ENCODE measurements around the gene SCRN1. TPM values are rescaled to one million over a fixed set of nuclear protein-coding genes. Genes with fewer than 3 reads are reported as not detected.

SCRN1 gene
- total RNA-seq, 1 donor from 2014 or later = 0.78 TPM

DNA sequence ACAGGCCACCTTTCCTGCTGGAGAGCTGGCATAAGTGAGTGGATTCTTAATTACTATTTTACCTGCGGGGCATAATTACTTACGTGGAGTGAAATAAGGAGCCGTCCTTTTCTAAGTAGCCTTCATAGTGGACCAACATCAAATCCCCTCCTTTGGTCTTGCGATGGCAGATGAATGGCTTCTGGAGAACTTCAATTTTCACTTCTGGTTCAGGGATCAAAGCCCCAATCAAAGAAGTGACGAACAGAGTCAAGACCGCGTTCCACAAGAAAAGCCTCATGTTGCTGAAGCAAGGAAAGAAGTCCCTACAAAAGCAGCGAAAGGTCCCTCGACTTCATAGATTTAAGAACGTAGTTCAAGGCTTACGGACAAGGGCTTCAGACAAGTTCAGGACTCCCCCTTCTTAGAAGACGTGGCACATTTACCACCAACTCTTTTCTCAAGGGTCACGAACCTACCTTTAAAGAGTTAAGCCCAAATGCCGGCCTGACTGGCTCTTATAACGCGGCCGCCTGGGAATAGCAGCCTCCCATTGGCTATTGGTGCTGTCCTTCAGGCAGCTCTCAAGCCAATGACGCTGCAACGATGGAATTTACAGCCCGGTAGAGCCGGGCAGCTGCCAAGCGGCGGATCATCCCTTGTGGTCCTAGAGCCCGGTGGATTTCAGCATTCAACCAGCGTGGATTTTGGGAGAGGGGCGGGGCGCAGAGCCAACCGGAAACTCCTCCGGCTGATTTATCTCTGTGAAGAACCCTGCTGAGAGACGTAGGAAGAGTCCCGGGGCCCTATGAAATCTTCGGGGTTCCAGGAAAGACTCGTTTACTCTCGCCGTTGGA, 36.8 kb upstream of the SCRN1 start, which contains the start of gene FKBP14:
TSS of gene FKBP14 (minus strand) at position 474 of the 836 bp plus-strand sequence. CDS start at position 280, 194 bp downstream.
- Mint-ChIP-seq H3K9me3 (no peaks in the 10 kb centered on the region), H3K27me3 (ENCODE audit: insufficient read depth) (no peaks in the 10 kb centered on the region), H3K36me3 (ENCODE audit: low read depth) (peaks cover 3% of the 10 kb centered on the region), H3K27ac (peak within 1 kb of the TSS; percentile 89), H3K4me3 (no peak within 1 kb of the TSS), H3K4me1 (ENCODE audit: low read depth) (peaks cover 44% of the 10 kb centered on the region)
- peak; percentile 91 for DNase-seq (ENCODE audit: low spot score)
- intact Hi-C loops (cut with micrococcal nuclease) = loop anchor here (1.0 to 5.0 kb wide), 4 partner anchors 258 to 746 kb away; partner anchors contain the start of genes GARS1, MINDY4, NOD1 and ZNRF2

DNA sequence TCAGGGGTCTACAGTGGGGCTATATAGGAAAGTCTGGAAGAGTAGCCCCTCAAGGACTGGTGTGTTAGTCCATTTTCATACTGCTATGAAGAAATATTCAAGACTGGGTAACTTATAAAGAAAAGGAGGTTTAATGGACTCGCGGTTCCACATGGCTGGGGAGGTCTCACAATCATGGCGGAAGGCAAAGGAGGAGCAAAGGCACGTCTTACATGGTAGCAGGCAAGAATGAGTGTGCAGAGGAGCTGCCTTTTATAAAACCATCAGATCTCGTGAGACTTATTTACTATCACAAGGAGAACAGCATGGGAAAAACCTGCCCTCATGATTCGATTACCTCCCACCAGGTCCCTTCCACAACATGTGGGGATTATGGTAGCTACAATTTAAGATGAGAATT, 33.9 kb upstream of the SCRN1 start:
- Mint-ChIP-seq H3K4me1 (ENCODE audit: low read depth) (peaks cover 51% of the 10 kb centered on the region), H3K27me3 (ENCODE audit: insufficient read depth) (no peaks in the 10 kb centered on the region), H3K27ac (no peak overlapping the region), H3K9me3 (no peaks in the 10 kb centered on the region), H3K36me3 (ENCODE audit: low read depth) (peaks cover 6% of the 10 kb centered on the region), H3K4me3 (no peak overlapping the region)
- intact Hi-C loops (cut with micrococcal nuclease) = no loop called here
- DNase-seq (ENCODE audit: low spot score) = no peak

DNA sequence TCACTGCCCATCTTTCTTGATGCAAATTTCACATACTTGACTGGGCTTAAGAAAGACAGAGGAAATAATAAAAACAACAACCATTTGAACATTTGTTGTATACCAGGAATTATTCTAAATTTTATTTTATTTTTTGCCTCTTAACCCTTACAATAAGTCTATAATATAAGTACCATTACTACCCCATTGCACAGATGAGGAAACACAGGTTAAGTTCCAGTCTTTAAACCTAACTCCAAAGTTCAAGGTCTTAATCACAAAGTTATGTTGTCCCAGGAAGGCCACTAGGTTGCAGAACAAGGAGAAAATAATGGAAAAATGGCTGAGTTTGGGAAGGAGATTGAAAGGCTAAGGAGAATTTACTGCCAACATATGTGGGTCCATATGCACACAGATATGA, 33.4 kb upstream of the SCRN1 start:
- Mint-ChIP-seq H3K36me3 (ENCODE audit: low read depth) (peaks cover 10% of the 10 kb centered on the region), H3K4me1 (ENCODE audit: low read depth) (peaks cover 50% of the 10 kb centered on the region), H3K4me3 (no peak overlapping the region), H3K9me3 (no peaks in the 10 kb centered on the region), H3K27ac (no peak overlapping the region), H3K27me3 (ENCODE audit: insufficient read depth) (no peaks in the 10 kb centered on the region)
- DNase-seq (ENCODE audit: low spot score) = no peak
- intact Hi-C loops (cut with micrococcal nuclease) = no loop called here

DNA sequence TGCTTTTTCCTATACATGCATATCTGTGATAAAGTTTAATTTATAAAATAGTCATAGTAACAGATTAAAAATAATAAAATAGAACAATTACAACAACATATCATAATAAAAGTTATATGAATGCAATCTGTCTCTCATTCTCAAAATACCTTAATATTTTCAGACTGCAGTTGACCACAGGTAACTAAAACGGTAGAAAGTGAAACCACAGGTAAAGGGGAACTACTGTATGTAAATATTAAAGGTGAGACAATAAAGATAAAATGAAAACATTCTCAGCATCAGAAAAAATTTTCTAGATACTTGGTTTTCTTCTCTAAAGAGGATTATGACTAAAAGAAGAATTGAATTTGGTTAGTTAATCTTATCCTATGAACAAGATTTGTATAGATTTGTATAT, 30.9 kb upstream of the SCRN1 start:
- Mint-ChIP-seq H3K27ac (no peak overlapping the region), H3K4me1 (ENCODE audit: low read depth) (peaks cover 27% of the 10 kb centered on the region), H3K4me3 (no peak overlapping the region), H3K27me3 (ENCODE audit: insufficient read depth) (no peaks in the 10 kb centered on the region), H3K36me3 (ENCODE audit: low read depth) (peaks cover 13% of the 10 kb centered on the region), H3K9me3 (no peaks in the 10 kb centered on the region)
- intact Hi-C loops (cut with micrococcal nuclease) = no loop called here
- no peak for DNase-seq (ENCODE audit: low spot score)

DNA sequence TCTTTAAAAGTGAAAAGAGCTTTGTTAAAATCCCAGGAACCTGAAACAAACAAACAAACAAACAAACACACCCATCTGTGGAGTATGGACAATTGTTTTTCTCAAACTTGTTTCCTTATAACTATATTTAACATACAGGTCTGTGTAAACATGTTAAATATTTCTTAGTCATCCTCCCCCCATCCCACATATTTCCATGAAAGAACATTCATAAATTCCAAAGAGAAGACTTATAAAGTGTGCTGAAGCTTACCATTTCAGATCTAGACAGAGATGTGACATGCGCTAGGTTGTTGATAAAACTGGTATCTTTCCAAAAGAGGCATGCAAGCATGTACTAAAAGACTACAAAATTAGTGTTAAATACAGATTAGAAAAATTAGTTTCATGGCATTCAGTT, 30.4 kb upstream of the SCRN1 start:
- intact Hi-C loops (cut with micrococcal nuclease) = no loop called here
- Mint-ChIP-seq H3K27me3 (ENCODE audit: insufficient read depth) (no peaks in the 10 kb centered on the region), H3K4me3 (no peak overlapping the region), H3K9me3 (no peaks in the 10 kb centered on the region), H3K27ac (no peak overlapping the region), H3K4me1 (ENCODE audit: low read depth) (peaks cover 22% of the 10 kb centered on the region), H3K36me3 (ENCODE audit: low read depth) (peaks cover 11% of the 10 kb centered on the region)
- DNase-seq (ENCODE audit: low spot score) = no peak

DNA sequence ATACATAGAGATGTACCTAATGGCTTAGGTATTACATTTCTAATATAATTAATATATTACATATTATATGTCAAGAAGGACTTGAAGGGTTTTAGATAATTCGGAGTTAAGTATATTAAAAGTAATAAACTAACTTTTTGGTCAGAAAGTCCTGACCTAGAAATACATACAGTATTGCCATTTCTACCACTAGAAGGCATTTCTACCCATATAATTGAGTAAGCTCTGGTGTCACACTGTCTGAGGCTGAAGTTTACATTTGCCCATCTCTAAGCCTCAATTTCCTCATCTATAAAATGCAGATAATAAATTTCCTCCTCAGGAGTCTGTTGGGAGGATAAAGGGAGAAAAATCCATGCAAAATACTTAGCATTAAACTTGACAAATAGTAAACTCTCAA, 29.8 kb upstream of the SCRN1 start:
- no peak overlapping the region for H3K27ac Mint-ChIP-seq
- H3K36me3 Mint-ChIP-seq (ENCODE audit: low read depth) = peaks cover 11% of the 10 kb centered on the region
- H3K27me3 Mint-ChIP-seq (ENCODE audit: insufficient read depth) = no peaks in the 10 kb centered on the region
- no peak overlapping the region for H3K4me3 Mint-ChIP-seq
- H3K9me3 Mint-ChIP-seq = no peaks in the 10 kb centered on the region
- no peak for DNase-seq (ENCODE audit: low spot score)
- peaks cover 20% of the 10 kb centered on the region for H3K4me1 Mint-ChIP-seq (ENCODE audit: low read depth)
- intact Hi-C loops (cut with micrococcal nuclease) = no loop called here

DNA sequence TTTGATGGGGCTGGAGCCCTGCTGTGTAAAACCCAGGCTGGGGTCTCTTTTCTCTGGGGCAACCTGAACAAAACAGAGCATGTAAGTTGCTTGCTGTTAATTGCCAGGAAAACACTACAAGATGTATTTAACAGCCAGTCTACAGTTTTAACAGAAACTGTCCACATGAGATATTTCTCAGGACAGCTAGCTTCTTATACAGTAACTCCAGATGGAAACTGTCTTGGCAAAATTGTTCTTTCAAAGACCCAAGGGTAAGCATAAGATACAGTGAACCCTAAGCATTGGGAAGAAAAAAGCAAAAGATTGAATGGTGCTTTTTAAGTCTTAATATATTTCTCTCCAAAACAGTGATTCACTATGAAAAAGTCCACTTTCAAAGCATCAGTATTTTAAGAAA, 28.9 kb upstream of the SCRN1 start:
- Mint-ChIP-seq H3K27me3 (ENCODE audit: insufficient read depth) (no peaks in the 10 kb centered on the region), H3K9me3 (no peaks in the 10 kb centered on the region), H3K27ac (no peak overlapping the region), H3K4me1 (ENCODE audit: low read depth) (peaks cover 13% of the 10 kb centered on the region), H3K4me3 (no peak overlapping the region), H3K36me3 (ENCODE audit: low read depth) (peaks cover 15% of the 10 kb centered on the region)
- intact Hi-C loops (cut with micrococcal nuclease) = no loop called here
- no peak for DNase-seq (ENCODE audit: low spot score)

DNA sequence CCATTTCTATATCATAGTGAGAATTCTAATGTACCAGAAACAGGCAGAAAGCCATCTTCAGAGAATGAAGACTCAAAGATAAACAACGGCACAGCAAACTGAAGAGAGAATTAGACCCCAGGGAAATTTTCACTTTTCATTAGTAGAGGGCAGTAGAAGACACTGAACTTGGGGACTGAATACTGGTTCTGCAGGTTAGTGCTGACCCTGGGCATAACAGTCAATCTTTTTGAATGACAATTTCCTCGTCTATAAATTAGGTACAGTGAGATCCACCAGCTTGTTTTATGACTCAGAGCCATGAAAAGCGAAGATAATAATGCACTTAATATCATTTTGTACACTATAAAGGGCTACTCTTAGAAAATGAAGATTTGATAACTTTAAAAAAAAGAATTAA, 23.2 kb upstream of the SCRN1 start:
- H3K4me3 Mint-ChIP-seq = no peak overlapping the region
- intact Hi-C loops (cut with micrococcal nuclease) = no loop called here
- H3K27ac Mint-ChIP-seq = no peak overlapping the region

DNA sequence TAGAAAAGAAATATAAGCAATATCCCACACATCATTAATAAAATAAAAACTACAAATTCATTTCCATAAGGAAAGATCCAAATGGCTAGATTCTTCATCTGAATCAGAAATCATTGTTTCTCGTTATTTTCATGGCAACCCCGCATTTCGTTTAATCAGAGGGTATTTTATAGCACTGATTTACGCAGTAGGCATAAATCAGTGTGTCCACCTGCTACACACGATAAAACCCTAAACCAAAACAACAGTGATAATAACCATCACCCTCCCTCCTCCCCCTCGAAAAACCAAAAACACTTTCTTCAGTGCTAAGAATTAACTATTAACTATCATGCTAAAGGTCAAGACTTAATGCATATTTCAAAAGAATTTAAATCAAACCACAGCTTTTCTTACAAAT, 20.4 kb upstream of the SCRN1 start:
- Mint-ChIP-seq H3K4me3 (no peak overlapping the region), H3K36me3 (ENCODE audit: low read depth) (peaks cover 8% of the 10 kb centered on the region), H3K27me3 (ENCODE audit: insufficient read depth) (no peaks in the 10 kb centered on the region), H3K27ac (no peak overlapping the region), H3K4me1 (ENCODE audit: low read depth) (no peaks in the 10 kb centered on the region), H3K9me3 (no peaks in the 10 kb centered on the region)
- DNase-seq (ENCODE audit: low spot score) = no peak
- intact Hi-C loops (cut with micrococcal nuclease) = no loop called here

More for the DNA sequence above, 23.2 kb upstream of the SCRN1 start:
- H3K4me1 Mint-ChIP-seq (ENCODE audit: low read depth) = no peaks in the 10 kb centered on the region
- DNase-seq (ENCODE audit: low spot score) = no peak
- no peaks in the 10 kb centered on the region for H3K27me3 Mint-ChIP-seq (ENCODE audit: insufficient read depth)
- peaks cover 11% of the 10 kb centered on the region for H3K36me3 Mint-ChIP-seq (ENCODE audit: low read depth)
- no peaks in the 10 kb centered on the region for H3K9me3 Mint-ChIP-seq

DNA sequence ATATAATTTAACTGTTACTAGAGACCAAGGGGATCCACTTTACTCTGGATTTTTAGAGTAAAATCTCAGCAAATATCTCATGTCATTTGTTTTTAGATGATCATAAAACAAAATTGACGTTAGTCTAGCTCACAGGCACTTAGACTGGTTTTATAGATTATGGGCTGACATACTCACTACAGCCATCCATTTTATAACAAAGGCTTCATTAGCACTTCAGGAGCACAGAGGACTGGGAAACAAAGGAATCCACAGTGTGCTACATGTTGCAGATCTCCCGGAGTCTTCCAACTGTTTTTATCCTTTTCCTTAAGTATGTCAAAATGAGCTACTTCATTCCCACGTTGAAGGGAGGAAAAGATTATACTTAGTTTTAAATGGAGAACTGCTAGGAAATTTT, 15.9 kb upstream of the SCRN1 start:
- no peaks in the 10 kb centered on the region for H3K27me3 Mint-ChIP-seq (ENCODE audit: insufficient read depth)
- H3K9me3 Mint-ChIP-seq = no peaks in the 10 kb centered on the region
- H3K4me3 Mint-ChIP-seq = no peak overlapping the region
- no peaks in the 10 kb centered on the region for H3K36me3 Mint-ChIP-seq (ENCODE audit: low read depth)
- intact Hi-C loops (cut with micrococcal nuclease) = no loop called here
- no peaks in the 10 kb centered on the region for H3K4me1 Mint-ChIP-seq (ENCODE audit: low read depth)
- no peak overlapping the region for H3K27ac Mint-ChIP-seq
- no peak for DNase-seq (ENCODE audit: low spot score)

DNA sequence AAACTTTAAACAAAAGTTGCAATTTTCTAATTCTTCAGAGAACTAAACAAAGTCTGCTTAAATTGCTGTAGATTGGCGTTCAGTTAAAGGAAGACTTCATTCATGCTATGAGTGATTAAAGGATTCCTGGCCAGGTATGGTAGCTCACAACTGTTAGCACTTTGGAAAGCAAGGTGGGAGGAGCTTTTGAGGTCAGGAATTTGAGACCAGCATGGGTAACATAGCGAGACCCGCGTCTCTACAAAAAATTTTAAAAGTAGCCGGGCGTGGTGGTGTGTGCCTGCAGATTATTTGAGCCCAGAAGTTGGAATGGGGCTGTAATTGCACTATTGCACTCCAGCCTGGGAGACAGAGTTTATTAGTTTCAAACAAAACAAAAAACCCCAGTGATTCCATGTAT, 13.5 kb upstream of the SCRN1 start:
- Mint-ChIP-seq H3K4me1 (ENCODE audit: low read depth) (no peaks in the 10 kb centered on the region), H3K4me3 (no peak overlapping the region), H3K27me3 (ENCODE audit: insufficient read depth) (peaks cover 4% of the 10 kb centered on the region), H3K36me3 (ENCODE audit: low read depth) (no peaks in the 10 kb centered on the region), H3K9me3 (no peaks in the 10 kb centered on the region), H3K27ac (no peak overlapping the region)
- intact Hi-C loops (cut with micrococcal nuclease) = no loop called here
- DNase-seq (ENCODE audit: low spot score) = no peak

DNA sequence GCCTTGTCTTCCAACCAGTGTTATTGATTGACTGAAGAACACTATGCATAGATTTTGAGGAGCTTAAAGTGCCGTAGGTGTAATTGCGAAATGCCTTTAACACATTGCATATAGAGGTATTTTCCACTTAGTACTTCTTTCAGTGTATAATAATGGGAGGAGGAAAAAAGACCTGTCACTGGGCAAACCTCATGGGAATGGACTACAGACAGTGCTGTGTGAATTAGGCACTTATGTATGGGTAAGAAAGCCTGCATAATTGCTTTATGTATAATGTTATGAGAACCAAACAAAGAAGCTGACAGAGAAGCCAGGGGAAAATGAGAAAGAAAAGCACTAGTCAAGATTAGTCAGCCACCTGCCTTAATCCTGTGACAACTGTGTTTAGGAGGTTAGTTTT, 12.4 kb upstream of the SCRN1 start:
- intact Hi-C loops (cut with micrococcal nuclease) = no loop called here
- Mint-ChIP-seq H3K4me1 (ENCODE audit: low read depth) (no peaks in the 10 kb centered on the region), H3K27ac (no peak overlapping the region), H3K4me3 (no peak overlapping the region), H3K9me3 (peaks cover 4% of the 10 kb centered on the region), H3K36me3 (ENCODE audit: low read depth) (no peaks in the 10 kb centered on the region), H3K27me3 (ENCODE audit: insufficient read depth) (peaks cover 9% of the 10 kb centered on the region)
- DNase-seq (ENCODE audit: low spot score) = no peak

DNA sequence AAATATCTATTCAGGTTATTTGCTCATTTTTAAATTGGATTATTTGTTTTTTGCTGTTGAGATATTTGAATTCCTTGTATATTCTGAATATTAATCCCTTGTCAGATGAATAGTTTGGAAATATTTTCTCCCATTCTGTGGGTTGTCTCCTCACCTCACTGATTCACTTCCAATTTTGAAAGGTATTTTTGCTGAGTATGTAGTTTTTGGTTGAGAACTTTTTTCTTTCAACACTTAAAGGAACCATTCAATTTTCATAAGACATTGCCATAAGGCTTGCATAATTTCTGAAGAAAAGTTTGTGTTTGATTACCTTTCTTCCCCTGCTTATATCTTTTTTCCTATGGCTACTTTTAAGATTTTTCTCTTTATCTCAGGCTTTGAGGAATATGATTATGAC, 8.9 kb upstream of the SCRN1 start:
- intact Hi-C loops (cut with micrococcal nuclease) = no loop called here
- peaks cover 21% of the 10 kb centered on the region for H3K27me3 Mint-ChIP-seq (ENCODE audit: insufficient read depth)
- no peak overlapping the region for H3K4me3 Mint-ChIP-seq

More for the DNA sequence above, 8.9 kb upstream of the SCRN1 start:
- DNase-seq (ENCODE audit: low spot score) = no peak
- no peak overlapping the region for H3K27ac Mint-ChIP-seq
- H3K36me3 Mint-ChIP-seq (ENCODE audit: low read depth) = no peaks in the 10 kb centered on the region
- no peaks in the 10 kb centered on the region for H3K4me1 Mint-ChIP-seq (ENCODE audit: low read depth)
- peaks cover 12% of the 10 kb centered on the region for H3K9me3 Mint-ChIP-seq
